ENCODE measurements around the gene ZC3H7B.

The ZC3H7B gene

DNA sequence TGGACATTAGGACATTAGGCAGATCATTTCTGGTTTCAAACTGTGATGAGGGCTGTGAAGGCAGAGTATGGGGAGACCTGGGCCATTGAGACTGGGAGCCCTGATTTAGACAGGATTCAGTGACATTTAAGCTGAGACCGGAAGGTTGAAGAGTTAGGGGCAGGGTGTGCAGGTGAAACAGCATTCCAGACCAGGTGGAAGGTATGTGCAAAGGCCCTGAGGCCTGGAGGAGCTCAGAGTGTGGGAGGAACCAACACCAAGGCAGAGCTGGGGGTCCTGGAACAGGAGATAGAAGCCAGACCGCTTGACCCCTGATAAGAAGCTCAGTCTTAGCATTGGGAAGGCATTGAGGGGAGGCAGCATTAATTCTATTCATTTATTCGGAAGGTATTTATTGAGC lies 32.5 kb downstream of the ZC3H7B start:
- no peak for DNase-seq

DNA sequence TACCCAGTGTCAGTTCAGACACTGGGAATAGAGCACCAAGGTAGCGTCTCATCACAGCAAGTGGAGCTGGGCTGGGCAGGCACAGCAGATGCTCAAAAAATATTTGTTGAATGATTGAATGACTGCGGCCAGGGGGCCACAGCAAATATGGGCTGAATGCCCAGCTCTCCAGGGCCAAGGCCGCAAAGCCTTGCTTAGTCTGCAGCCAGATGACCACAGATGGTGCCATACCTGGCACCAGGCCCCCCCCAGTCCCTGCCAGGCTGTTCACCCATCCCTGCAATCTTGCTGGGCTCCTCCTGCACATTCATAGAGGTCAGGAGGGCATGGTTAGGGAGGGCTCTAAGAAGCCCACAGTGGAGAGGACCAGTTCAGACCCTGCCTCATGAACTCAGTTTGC lies 32.9 kb downstream of the ZC3H7B start:
- DNase-seq, result no peak

DNA sequence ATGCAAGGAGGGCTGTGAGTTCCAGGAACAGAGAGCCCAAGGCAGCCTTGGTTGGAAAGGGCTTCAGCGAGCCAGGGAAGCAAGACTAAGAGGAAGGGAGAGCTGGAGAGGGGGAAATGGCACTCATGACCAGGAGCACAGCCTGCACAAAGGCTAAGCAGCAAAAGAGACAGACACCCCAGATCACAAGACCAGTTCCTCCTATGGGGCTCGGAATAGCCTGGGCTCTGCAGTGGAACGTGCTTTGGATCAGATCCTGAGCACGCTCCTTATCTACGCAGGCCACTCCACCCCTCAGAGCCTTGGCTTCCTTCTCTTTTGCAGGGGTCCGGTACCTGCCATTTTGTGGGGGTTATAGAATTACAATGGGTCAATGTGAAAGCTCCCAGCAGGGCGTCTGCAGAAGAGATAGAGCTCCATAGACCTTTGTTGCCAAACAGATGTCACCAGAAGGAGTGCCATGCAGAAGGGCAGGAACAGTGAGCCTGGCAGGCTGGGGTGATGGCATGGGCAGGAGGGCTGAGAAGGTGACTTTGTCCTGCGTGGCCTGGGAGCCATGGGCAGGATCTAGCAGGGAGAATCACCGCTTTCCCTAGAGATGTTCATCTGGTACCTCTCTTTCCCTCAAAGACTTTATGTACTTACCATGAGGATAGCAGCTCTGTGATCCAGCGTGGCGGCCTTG lies 33.8 kb downstream of the ZC3H7B start:
- DNase-seq, result no peak

DNA sequence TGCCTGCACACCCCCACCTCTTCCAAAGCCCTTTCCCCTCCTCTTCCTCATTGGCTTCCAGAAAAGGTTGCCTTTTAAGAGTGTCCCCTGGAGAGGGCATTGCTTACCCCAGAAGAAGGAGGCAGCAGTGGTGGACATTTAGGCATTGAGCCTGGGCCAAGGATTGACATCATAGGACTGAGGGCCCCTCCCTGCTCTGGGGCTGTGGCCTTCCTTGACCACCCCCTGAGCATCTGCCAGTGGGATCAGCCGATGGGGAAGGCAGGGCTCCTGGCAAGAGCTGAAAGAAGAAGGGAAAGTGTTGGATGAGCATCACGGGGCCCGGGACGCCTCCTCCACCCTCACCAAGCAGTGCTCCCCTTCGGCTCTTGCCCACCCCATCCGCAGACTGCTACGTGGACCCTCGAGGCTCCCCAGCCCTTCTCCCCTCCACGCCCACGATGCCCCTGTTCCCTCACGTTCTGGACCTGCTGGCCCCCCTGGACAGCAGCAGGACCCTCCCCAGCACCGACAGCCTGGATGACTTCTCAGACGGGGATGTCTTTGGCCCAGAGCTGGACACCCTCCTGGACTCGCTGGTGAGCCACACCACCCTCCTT lies 37.4 kb downstream of the ZC3H7B start:
- no peak for DNase-seq

DNA sequence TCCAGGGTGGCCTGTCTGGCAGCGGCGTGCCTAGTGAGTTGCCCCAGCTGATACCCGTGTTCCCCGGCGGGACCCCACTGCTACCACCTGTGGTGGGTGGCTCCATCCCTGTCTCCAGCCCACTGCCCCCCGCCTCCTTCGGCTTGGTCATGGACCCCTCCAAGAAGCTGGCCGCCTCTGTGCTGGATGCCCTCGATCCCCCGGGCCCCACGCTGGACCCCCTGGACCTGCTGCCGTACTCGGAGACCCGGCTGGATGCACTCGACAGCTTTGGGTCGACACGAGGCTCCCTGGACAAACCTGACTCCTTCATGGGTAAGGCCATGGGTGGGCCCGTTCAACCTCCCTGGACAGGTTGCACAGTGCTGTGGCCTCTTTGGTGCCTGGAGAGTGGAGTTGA lies 38.5 kb downstream of the ZC3H7B start:
- no peak for DNase-seq

DNA sequence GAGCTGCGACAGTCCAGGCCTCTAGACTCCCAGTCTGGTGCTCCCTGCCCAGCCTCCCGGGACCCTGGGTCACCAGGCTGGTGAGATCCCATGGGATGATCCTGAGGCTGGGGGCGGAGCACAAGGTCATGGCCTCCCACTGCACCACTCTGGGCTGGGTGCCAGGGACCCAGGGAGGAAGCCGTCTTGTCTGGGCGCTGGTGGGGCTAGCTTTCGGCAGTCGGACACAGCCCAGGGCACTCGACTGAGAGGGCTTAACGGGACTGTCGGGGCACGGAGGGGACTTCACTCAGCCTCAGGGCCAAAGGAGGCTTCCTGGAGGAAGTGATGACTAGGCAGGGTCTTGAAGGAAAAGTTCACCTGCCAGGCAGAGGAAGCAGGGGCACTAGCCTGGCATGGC lies 39.0 kb downstream of the ZC3H7B start:
- DNase-seq, result no peak

DNA sequence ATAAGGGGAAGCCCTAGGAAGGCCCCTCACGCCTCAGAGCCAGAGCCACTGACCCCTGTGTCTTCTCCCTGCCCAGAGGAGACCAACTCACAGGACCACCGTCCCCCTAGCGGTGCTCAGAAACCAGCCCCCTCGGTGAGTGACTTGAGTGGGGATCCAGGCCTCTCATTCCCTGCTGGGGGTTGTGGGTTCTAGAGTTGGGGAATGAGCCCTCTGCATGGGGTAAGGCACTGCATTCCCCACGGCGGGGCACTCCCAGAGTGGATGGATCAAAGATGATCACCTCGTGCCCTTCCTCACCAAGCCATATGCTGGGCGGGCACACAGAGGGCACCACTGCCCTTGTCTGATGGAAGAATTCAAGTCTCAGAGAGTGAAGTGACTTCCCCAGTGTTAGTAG lies 39.7 kb downstream of the ZC3H7B start:
- DNase-seq, result no peak

DNA sequence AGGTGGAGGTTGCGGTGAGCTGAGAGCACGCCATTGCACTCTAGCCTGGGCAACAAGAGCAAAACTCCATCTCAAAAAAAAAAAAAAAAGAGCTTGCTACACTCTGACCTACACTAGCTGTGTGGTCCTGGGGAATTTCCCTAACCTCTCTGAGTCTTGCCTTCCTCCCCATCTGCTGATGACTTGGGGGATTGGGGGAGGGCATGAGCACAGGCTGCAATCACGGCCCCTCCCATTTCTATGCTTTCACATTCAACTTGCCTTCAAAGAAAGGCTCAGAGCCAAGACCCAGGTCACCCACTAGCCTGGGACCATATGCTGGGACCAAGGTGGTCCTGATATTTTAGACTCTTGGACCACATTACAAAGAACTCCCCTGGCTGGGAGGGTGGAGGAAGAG lies 40.7 kb downstream of the ZC3H7B start:
- no peak for DNase-seq

DNA sequence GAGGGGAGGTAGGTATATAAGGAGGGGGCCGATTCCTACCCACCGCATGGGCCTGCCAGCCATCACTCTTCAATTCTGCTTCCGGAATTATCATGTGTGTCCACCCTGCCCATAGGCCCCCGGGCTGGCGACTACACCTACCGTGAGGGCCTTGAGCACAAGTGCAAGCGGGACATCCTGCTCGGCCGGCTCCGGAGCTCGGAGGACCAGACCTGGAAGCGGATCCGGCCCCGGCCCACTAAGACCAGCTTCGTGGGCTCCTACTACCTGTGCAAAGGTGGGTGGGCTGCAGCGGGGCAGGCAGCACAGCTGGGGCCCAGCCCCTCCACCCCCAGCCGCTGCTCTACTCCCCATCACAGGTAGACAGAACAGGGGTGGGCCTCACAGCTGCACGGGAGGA lies 42.0 kb downstream of the ZC3H7B start:
- DNase-seq, result no peak

DNA sequence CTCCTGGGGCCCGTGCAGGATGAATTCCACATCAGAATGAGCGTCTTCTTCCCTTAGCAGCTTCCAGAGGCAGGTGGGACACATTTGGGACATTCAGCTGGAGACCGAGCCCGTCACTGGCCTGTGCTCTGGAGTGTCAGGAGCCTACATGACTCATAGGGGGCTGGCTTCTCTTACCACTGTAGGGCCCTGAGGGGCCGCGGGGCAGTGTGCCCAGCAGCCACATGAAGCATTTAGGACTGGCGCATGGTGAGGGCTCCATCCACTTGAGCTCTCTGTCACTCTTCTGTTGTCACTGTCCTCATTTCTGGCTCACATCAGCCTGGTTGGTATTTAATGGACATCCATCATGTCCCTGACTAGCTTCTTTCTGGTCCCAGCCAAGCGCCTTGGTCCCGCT lies 42.4 kb downstream of the ZC3H7B start:
- no peak for DNase-seq

DNA sequence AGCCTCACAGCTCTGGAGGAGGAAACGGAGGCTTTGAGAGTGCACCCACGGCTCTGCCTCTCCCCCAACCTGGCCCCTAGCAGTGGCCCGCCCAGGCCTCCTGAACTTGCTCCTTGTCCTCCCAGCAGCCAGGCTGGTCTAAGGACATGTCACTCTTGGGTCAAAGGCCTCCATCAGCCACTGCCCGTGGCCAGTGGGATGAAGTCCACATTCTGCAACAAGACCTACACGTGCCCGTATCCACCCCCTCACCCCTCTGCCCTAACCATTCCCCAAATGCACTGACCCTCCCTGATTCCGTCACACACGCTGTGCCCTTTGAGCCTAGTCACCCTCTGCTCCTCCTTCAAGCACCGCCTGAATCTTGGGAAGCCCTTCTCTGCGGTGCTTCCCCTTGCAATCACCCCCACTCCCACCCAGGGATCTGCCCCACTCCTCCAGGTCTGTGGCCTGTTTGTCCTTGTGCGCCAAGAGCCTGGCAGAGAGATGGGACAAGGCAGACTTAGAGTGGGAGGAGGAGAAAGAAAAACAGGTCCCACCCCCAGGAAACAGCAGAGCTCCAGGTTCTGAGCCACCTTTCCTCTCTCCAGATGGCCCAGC lies 43.0 kb downstream of the ZC3H7B start:
- no peak for DNase-seq

DNA sequence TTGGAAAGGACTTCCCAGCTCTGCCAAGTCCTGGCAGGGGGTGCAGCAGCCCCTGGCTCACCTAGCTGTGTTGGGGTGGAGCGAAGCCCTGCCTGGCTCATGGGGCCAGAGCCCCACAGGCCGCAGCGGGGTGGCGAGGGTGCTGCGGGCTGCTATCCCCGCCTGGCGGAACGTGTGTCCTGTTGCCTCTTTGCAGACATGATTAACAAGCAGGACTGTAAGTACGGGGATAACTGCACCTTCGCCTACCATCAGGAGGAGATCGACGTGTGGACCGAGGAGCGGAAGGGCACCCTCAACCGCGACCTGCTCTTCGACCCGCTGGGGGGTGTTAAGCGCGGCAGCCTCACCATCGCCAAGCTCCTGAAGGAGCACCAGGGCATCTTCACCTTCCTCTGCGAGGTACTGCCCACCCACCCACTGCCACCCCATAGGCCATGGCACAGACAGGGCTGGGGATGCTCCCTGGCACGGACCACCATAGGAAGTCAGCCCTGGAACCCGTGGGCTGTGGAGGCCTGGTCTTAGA lies 44.5 kb downstream of the ZC3H7B start:
- no peak for DNase-seq

DNA sequence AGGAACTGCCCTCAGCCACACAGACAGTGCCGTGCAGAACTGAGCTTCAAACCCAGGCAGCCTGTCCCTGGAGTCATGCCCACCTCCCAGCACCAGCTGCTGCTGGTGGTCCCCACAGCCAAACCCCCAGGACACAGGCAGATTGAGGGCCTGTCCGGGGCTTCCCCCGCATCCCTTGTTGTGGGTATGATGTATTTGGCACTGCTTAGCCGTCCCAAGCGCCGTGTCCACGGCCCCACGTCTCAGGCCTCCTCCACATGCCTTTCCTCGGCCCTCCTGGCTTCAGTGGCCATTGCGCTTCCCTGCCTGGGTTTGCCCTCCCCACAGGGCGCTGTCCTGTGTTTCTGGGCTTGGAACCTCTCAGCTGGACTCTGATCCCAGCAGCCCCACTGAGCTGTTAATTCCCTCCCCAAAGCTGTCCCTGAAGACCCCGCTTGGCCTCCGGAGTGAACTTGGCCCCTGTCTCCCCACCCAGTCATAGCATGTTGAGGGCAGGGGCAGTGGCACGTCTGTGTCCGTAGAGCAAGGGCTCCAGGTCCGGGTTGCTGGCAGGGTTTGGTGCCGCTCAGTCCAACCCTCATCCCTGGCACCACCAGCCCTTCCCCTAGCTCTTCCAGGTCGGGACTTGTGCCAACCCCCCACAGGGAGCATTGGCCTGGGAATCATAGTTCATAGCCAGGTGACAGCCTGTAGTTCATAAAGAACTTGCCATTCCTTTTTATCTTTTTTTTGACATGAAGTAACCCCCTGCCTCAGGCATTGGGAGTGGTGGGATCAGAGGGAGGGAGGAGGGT lies 45.9 kb downstream of the ZC3H7B start:
- no peak for DNase-seq

DNA sequence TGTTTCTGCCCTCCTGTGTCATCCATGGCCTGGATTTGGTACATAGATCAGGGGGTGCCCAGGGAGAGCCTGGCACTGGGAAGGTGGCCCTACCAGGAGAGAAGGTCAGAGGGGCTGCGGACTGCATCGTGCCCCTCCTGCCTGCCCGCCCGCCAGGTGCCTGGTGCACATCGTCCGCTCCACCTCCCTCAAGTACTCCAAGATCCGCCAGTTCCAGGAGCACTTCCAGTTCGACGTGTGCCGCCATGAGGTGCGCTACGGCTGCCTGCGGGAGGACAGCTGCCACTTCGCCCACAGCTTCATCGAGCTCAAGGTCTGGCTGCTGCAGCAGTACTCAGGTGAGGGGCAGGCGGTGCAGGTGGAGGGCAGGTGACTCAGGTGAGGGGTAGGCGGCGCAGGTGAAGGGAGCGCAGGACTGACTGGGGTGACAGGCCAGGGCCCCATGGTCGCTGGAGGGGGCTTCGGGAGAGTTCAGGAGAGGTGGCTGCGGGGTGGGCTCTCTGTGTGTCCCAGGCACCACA lies 47.7 kb downstream of the ZC3H7B start:
- DNase-seq, result no peak

DNA sequence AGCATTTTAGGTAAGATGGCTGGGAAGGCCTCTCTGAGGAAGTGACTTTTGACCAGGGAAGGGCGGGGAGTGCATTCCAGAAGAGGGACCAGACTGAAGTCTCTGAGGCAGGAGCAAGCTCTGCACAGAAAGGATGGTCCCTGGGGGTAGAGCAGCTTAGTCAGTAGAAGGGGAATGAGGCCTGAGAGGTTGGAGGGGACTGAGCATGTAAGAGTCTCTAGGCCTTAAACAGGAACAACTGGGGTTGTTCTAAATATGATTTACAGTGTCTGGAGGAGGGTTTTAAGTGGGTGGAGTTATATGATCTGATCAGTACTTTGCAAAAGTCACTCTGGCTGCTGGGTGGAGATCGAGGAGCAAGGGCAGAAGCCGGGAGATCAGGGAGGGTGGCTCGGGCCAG lies 48.8 kb downstream of the ZC3H7B start:
- no peak for DNase-seq

DNA sequence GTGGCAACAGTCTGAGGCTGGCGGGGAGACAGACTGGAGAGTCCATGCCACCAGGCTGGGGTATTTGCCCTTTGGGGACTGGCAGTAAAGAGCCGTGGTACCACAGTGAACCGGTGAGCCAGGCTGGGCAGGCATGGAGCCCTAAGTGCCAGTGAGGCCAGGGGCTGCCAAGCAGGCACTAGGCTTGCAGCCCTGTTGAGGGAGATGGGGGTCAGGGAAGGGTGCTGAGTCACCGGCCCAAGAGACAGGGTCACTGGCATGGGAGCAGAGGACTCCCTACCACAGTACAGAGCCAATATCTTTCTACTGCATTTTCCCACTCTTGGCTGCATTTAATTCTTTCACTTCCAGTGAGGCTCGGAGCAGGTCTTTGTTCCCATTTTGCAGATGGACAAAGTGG lies 49.7 kb downstream of the ZC3H7B start:
- DNase-seq, result no peak

DNA sequence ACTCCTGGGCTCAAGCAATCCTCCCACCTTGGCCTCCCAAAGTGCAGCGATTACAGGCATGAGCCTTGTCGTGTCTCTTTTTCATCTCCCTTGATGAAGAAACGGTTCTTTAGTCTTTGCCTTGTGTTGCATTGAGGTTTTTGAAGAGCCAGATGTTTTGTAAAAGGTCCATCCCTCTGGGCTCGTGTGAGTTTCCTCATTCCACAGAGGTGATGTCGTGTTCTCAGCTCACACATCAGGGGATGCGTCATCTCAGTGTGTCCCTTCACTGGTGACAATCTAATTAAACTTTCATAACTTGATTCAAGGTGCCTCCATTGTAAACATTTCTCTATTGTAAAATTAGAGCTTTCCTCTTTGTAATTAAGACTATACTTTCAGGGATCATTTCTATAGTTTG lies 50.7 kb downstream of the ZC3H7B start:
- DNase-seq, result no peak

DNA sequence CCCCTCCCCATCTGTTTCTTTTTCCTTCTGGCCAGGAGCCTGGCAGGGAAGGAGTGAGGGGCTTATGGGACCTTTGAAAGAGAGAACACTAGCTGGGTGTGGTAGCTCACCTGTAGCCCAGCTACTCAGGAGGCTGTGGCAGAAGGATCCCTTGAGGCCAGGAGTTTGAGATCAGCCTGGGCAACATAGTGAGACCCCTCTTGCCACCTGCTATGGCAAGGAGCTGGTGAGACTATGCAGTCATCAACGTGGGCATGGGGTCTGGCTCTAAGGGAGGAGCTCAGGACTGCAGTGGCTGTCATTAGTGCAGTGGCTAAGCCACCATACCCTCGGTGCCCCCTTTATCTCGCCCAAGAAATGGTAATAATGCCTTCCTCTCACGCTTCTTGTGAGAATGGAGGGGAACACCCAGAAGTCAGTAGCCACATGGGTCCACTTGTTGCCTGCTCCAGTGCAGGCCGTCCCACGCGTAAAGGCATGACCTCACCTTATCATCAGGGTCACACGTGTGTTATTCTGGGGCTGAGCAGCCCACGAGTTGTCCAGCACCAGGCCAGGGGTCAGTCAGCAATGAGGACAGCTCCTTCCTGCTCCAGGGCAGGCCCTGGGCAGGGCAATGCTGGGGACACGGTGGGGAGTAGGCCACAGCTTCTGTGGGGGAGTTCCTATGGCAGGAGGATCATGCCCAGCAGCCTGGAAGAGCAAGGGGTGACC lies 52.7 kb downstream of the ZC3H7B start:
- DNase-seq, result no peak

DNA sequence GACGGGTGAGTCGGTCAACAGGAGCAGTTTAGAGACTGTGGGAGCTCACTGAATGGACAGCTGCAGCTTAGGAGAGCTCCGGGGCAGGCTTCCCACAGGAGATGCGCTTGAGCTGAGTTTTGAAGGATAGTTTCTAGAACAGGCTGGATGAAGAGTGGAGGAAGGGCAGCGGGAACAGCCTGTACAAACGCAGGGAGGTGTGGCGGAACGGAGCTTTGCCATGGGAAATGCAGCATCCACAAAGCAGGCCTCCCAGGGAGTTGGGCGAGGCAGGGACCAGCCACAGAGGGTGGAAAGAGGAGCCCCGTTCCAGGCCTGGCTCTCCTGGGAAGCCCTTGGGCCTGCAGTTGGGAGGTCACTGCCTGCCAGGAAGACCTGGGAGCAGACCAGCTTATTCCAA lies 53.7 kb downstream of the ZC3H7B start:
- DNase-seq, result no peak

DNA sequence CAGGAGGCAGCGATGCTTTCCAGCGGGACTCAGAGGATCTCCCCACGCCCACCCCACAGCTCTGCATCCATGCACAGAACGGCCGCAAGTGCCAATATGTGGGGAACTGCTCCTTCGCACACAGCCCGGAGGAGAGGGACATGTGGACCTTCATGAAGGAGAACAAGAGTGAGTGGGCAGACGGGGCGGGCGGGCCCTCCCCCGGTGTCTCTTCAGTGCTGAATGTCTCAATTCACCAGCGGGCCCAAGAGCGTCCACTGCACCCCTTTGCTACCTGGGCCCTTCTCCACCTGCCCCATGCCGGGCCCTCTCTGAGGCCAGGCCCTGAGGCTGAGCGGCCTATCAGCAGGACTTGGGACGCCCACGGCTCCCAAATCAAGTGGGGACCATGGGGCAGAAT lies 54.6 kb downstream of the ZC3H7B start:
- DNase-seq, result no peak

DNA sequence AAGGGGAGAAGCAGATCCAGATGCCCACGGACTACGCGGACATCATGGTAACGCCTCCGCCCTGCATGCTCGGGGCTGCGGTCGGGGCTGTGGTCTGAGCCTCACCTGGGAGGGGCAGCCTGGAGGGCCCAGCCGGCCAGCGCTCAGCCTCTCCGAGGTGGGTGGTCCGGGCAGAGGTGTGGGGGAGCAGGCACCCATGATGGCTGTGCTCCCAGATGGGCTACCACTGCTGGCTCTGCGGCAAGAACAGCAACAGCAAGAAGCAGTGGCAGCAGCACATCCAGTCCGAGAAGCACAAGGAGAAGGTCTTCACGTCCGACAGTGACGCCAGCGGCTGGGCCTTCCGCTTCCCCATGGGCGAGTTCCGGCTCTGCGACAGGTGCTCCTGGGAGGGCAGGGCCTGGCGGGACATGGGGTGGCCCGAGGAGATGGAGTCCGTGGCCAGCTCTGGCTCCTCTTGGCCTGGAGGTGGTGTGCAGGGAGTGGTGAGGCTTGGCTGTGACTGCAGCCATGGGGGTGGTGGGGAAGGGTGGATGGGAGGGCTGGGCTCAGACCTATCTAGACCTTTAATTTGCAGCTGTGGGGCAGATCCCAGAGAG lies 55.2 kb downstream of the ZC3H7B start:
- DNase-seq, result no peak

DNA sequence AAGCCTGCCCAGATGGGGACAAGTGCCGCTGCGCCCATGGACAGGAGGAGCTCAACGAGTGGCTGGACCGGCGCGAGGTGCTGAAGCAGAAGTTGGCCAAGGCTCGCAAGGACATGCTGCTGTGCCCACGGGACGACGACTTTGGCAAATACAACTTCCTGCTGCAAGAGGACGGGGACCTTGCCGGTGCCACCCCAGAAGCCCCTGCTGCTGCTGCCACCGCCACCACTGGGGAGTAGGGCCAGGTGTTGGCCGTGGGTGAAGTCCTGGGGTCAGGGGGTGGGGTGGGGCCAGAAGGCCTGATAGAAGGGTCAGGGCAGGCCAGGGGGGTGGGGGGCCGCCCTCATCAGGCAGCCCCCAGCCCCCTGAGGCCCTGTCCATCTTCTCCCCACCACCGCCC lies 55.9 kb downstream of the ZC3H7B start:
- no peak for DNase-seq

All from stimulated activated CD4-positive, alpha-beta T cell treated with anti-CD3 and anti-CD28 coated beads, Interleukin-4, amount 100 ng/mL, for 24 hours (primary cell).